HCT116 (cell line): Measurements from ENCODE around the gene LGALS7. TPM values are rescaled to one million over a fixed set of nuclear protein-coding genes. Genes with fewer than 3 reads are reported as not detected.

ENCODE experiments used
- ATAC-seq: fragments of 200-7000 bp; cut with Tn5 transposase; 2 replicates; pipeline ENCODE4 v1.9.1; 2020; ENCODE audit warnings: mild to moderate bottlenecking, moderate library complexity
- BruUV-seq: library from RNA; stranded (reverse); fragments of 400-500 nt; replicated peaks from 2 replicates; lab custom pipeline; 2021; lab: Mats Ljungman, UMichigan
- CTCF ChIA-PET: fragments of 300-600 bp; sonication (Branson Sonifier 250); formaldehyde crosslinking; loops from one replicate; lab custom pipeline; 2021; ENCODE audit warnings: antibody characterized with exemption; lab: Charles Lee
- POLR2A ChIA-PET: fragments of 300-600, 350-600 bp; sonication (Branson Sonifier 250); formaldehyde crosslinking; loops from one replicate; lab custom pipeline; 2021; ENCODE audit warnings: antibody characterized with exemption; lab: Charles Lee
- RAD21 ChIA-PET, 2 experiments: fragments of 300-600 bp; sonication (Branson Sonifier 250); formaldehyde crosslinking; loops; one replicate each; lab custom pipeline; 2023; ENCODE audit warnings: low total read pairs in 2 of 2; ENCODE audit not compliant: uncharacterized antibody in 2 of 2, unreplicated experiment in 2 of 2, low non-redundant PET in 1 of 2; lab: Charles Lee
- DNase-seq: peaks from one replicate; pipeline ENCODE4 v3.0.0-alpha.2; 2010; ENCODE audit warnings: low read depth, low spot score
- H2AFZ ChIP-seq: fragments of 200-600 bp; shearing (Covaris generic), sonication (generic); 2 replicates; pipeline ENCODE4 v1.6.1; 2017; ENCODE audit warnings: low read depth, mixed run types, mixed read lengths, antibody characterized with exemption, low read length; ENCODE audit not compliant: poor library complexity, severe bottlenecking
- H3K27ac ChIP-seq: 2 replicates; pipeline ENCODE4 v1.5.1; 2012; ENCODE audit warnings: low read depth, low read length
- H3K27me3 ChIP-seq: fragments of 200-600 bp; sonication (generic); 2 replicates; pipeline ENCODE4 v1.6.1; 2016; ENCODE audit warnings: mixed run types, low read length, mixed read lengths; ENCODE audit not compliant: insufficient read depth
- H3K36me3 ChIP-seq, 2 experiments: fragments of 200-500 bp in 1 of 2; fragments of 200-600 bp in 1 of 2; sonication (Bioruptor generic) in 1 of 2; sonication (generic) in 1 of 2; 2 replicates each; pipeline versions ENCODE4 v1.5.1 to v1.6.1; 2014 to 2016; ENCODE audit warnings: low read length in 2 of 2, inconsistent platforms in 1 of 2, mixed read lengths in 1 of 2, mixed run types in 1 of 2; ENCODE audit not compliant: insufficient read depth in 2 of 2, control insufficient read depth in 1 of 2
- H3K4me1 ChIP-seq, 2 experiments: fragments of 200-600 bp in 1 of 2; sonication (generic) in 1 of 2; 2 replicates each; pipeline versions ENCODE4 v1.5.1 to v1.6.1; 2012 to 2017; ENCODE audit warnings: low read length in 2 of 2, inconsistent platforms in 1 of 2, mild to moderate bottlenecking in 1 of 2, mixed read lengths in 1 of 2, mixed run types in 1 of 2, moderate library complexity in 1 of 2; ENCODE audit not compliant: insufficient read depth in 2 of 2, control insufficient read depth in 1 of 2
- H3K4me2 ChIP-seq: fragments of 200-600 bp; sonication (generic); 2 replicates; pipeline ENCODE4 v1.6.1; 2017; ENCODE audit warnings: mixed run types, low read length, mixed read lengths
- H3K4me3 ChIP-seq, 2 experiments: fragments of 200-600 bp in 1 of 2; sonication (generic) in 1 of 2; replicated peaks in 1 of 2; 2 replicates each; pipeline ENCODE4 v1.5.1; 2011 to 2016; ENCODE audit warnings: low read length in 2 of 2, control low read depth in 1 of 2, low read depth in 1 of 2, mild to moderate bottlenecking in 1 of 2, mixed read lengths in 1 of 2, mixed run types in 1 of 2
- H3K79me2 ChIP-seq: fragments of 200-600 bp; sonication (generic); 2 replicates; pipeline ENCODE4 v1.6.1; 2017; ENCODE audit warnings: mild to moderate bottlenecking, mixed run types, low read length, moderate library complexity, mixed read lengths; ENCODE audit not compliant: insufficient read depth
- H3K9ac ChIP-seq: fragments of 200-600 bp; sonication (generic); 2 replicates; pipeline ENCODE4 v1.6.1; 2016; ENCODE audit warnings: low read length, mixed read lengths
- H3K9me2 ChIP-seq: fragments of 200-600 bp; sonication (generic), shearing (Covaris generic); 2 replicates; pipeline ENCODE4 v1.6.1; 2017; ENCODE audit warnings: mixed run types, mild to moderate bottlenecking, moderate library complexity; ENCODE audit not compliant: insufficient read depth
- H3K9me3 ChIP-seq, 2 experiments: fragments of 200-500 bp in 1 of 2; fragments of 200-600 bp in 1 of 2; sonication (Bioruptor generic) in 1 of 2; sonication (generic) in 1 of 2; 2 replicates each; pipeline ENCODE4 v1.6.1; 2014 to 2017; ENCODE audit warnings: low read length in 2 of 2, mixed read lengths in 2 of 2, inconsistent platforms in 1 of 2, low read depth in 1 of 2, mild to moderate bottlenecking in 1 of 2, mixed run types in 1 of 2, moderate library complexity in 1 of 2; ENCODE audit not compliant: control insufficient read depth in 1 of 2, insufficient read depth in 1 of 2
- H4K20me1 ChIP-seq: fragments of 200-600 bp; sonication (generic), shearing (Covaris generic); 2 replicates; pipeline ENCODE4 v1.6.1; 2017; ENCODE audit warnings: mixed run types, mild to moderate bottlenecking, moderate library complexity; ENCODE audit not compliant: insufficient read depth
- CBX3 ChIP-seq: IDR thresholded peaks from 2 replicates; pipeline ENCODE4 v1.6.1; 2012; ENCODE audit warnings: low read depth
- EGR1 ChIP-seq: IDR thresholded peaks from 2 replicates; pipeline ENCODE4 v1.6.1; 2012; ENCODE audit warnings: low read depth
- ELF1 ChIP-seq: IDR thresholded peaks from 2 replicates; pipeline ENCODE4 v1.6.1; 2012; ENCODE audit warnings: low read depth, borderline replicate concordance
- EZH2 ChIP-seq: fragments of 200-600 bp; sonication (generic); IDR thresholded peaks from 2 replicates; pipeline ENCODE4 v1.6.1; 2017; ENCODE audit warnings: antibody characterized with exemption, mixed run types
- EZH2phosphoT487 ChIP-seq: fragments of 200-600 bp; IDR thresholded peaks from 2 replicates; pipeline ENCODE4 v1.6.1; 2018; ENCODE audit warnings: antibody characterized with exemption, borderline replicate concordance
- FOSL1 ChIP-seq: IDR thresholded peaks from 2 replicates; pipeline ENCODE4 v1.6.1; 2012; ENCODE audit warnings: low read depth
- JUND ChIP-seq: IDR thresholded peaks from 2 replicates; pipeline ENCODE4 v1.6.1; 2012
- POLR2AphosphoS5 ChIP-seq: IDR thresholded peaks from 2 replicates; pipeline ENCODE4 v1.6.1; 2011; ENCODE audit warnings: mild to moderate bottlenecking, low read depth, low read length, moderate library complexity
- RAD21 ChIP-seq: IDR thresholded peaks from 2 replicates; pipeline ENCODE4 v1.6.1; 2012; ENCODE audit warnings: low read depth, mild to moderate bottlenecking
- SIN3A ChIP-seq: IDR thresholded peaks from 2 replicates; pipeline ENCODE4 v1.6.1; 2012; ENCODE audit warnings: low read depth
- SP1 ChIP-seq: IDR thresholded peaks from 2 replicates; pipeline ENCODE4 v1.6.1; 2012; ENCODE audit warnings: low read depth
- TCF7L2 ChIP-seq: IDR thresholded peaks from 2 replicates; pipeline ENCODE4 v1.7.0; 2011; ENCODE audit warnings: borderline replicate concordance, inconsistent platforms; ENCODE audit not compliant: insufficient read depth, insufficient read length; ENCODE audit errors: extremely low read depth
- ZBTB33 ChIP-seq: IDR thresholded peaks from 2 replicates; pipeline ENCODE4 v1.6.1; 2011; ENCODE audit warnings: mild to moderate bottlenecking, low read length, moderate library complexity; ENCODE audit not compliant: insufficient replicate concordance; ENCODE audit errors: extremely low read depth
- ZFX ChIP-seq: fragments of 450-650 bp; IDR thresholded peaks from 2 replicates; pipeline ENCODE4 v1.6.1; 2017
- ZNF274 ChIP-seq: fragments of 200-500 bp; sonication (Bioruptor generic); IDR thresholded peaks from 2 replicates; pipeline ENCODE4 v1.6.1; 2014; ENCODE audit warnings: mild to moderate bottlenecking, low read depth, low read length, inconsistent platforms
- intact Hi-C: fragments of 100-400 bp; cut with micrococcal nuclease; formaldehyde crosslinking; loops from 2 replicates; pipeline ENCODE4 v1.10.0; 2022
- total RNA-seq: library from RNA; stranded (reverse); gene quantifications from one replicate; pipeline ENCODE4 v1.2.1, GENCODE V29; 2021; ENCODE audit not compliant: unreplicated experiment
- TF ChIP-seq, protein P1 (sequence below), 3 experiments: fragments of 200-600 bp in 1 of 3; sonication (generic) in 1 of 3; IDR thresholded peaks in 2 of 3; conservative IDR thresholded peaks in 1 of 3; 2 replicates each; pipeline ENCODE4 v1.5.1; 2012 to 2017; ENCODE audit warnings: low read depth in 2 of 3, low read length in 2 of 3, antibody characterized with exemption in 1 of 3, borderline replicate concordance in 1 of 3, control low read depth in 1 of 3, mild to moderate bottlenecking in 1 of 3, mixed read lengths in 1 of 3, mixed run types in 1 of 3, moderate library complexity in 1 of 3; ENCODE audit not compliant: insufficient read depth in 1 of 3
- TF ChIP-seq, protein P2 (sequence below): IDR thresholded peaks from 2 replicates; pipeline ENCODE4 v1.6.1; 2012
- TF ChIP-seq, protein P3 (sequence below): IDR thresholded peaks from 2 replicates; pipeline ENCODE4 v1.6.1; 2012

The LGALS7 gene
- total RNA-seq, 1 experiment from 2014 or later, result not detected

DNA sequence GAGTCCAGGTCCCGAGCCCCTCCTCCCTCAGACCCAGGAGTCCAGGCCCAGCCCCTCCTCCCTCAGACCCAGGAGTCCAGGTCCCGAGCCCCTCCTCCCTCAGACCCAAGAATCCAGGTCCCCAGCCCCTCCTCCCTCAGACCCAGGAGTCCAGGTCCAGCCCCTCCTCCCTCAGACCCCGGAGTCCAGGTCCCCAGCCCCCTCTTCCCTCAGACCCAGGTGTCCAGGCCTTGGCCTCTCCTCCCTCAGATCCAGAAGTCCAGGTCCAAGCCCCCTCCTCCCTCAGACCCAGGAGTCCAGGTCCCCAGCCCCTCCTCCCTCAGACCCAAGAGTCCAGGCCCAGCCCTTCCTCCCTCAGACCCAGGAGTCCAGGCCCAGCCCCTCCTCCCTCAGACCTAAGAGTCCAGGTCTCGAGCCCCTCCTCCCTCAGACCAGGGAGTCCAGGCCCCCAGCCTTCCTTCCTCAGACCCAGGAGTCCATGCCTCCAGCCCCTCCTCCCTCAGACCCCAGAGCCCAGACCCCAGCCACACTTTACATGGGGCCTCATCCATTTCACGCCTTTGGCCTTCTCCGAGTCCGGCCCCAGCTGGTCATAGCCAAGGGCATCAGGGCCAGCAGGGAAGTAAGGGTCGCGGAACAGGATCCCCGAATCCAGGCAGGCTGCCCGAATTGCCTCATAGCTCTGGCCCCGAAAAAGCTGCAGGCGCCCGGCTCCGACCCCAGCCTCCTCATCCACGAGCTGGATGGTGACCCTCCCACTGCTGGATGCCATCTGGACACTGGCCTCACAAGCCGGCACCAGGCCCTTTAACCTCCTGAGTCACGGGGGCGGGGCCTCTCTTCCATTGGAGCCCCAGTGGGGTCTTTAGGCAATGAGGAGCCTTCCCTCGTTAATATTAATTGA, 29.7 kb downstream of the LGALS7 start (continued):
- TF ChIP-seq, protein P1, sequence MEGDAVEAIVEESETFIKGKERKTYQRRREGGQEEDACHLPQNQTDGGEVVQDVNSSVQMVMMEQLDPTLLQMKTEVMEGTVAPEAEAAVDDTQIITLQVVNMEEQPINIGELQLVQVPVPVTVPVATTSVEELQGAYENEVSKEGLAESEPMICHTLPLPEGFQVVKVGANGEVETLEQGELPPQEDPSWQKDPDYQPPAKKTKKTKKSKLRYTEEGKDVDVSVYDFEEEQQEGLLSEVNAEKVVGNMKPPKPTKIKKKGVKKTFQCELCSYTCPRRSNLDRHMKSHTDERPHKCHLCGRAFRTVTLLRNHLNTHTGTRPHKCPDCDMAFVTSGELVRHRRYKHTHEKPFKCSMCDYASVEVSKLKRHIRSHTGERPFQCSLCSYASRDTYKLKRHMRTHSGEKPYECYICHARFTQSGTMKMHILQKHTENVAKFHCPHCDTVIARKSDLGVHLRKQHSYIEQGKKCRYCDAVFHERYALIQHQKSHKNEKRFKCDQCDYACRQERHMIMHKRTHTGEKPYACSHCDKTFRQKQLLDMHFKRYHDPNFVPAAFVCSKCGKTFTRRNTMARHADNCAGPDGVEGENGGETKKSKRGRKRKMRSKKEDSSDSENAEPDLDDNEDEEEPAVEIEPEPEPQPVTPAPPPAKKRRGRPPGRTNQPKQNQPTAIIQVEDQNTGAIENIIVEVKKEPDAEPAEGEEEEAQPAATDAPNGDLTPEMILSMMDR (IDR thresholded peaks at IDR 0.05 in 2 of 3, conservative IDR thresholded peaks at IDR 0.05 in 1 of 3; ENCODE audit: borderline replicate concordance in 1 of 3, insufficient read depth in 1 of 3, low read depth in 2 of 3, low read length in 2 of 3), result no peak
- TF ChIP-seq FOSL1, result no peak
- TF ChIP-seq EZH2, result no peak
- TF ChIP-seq EGR1, result no peak
- no peak for TF ChIP-seq SIN3A
- no peak for TF ChIP-seq ZNF274
- TF ChIP-seq RAD21, result no peak
- no peak for TF ChIP-seq ZFX
- no peak for TF ChIP-seq SP1
- no peak for TF ChIP-seq EZH2phosphoT487
- TF ChIP-seq, protein P2, sequence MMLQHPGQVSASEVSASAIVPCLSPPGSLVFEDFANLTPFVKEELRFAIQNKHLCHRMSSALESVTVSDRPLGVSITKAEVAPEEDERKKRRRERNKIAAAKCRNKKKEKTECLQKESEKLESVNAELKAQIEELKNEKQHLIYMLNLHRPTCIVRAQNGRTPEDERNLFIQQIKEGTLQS, result no peak
- TF ChIP-seq, protein P3, sequence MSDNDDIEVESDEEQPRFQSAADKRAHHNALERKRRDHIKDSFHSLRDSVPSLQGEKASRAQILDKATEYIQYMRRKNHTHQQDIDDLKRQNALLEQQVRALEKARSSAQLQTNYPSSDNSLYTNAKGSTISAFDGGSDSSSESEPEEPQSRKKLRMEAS, result no peak

GRCh38 chr19:38742906-38743305, 30.4 kb downstream of the LGALS7 start:
- ATAC-seq (no peak), DNase-seq (no peak)
- intact Hi-C loops, result no loop called here
- H3K9me3 ChIP-seq, result no peaks in the 10 kb centered on the region
- H3K4me1 ChIP-seq, result no peaks in the 10 kb centered on the region
- no peaks in the 10 kb centered on the region for H3K79me2 ChIP-seq
- no peaks in the 10 kb centered on the region for H3K9me2 ChIP-seq
- ChIA-PET POLR2A (no interaction called here), RAD21 (no interaction called here), CTCF (interaction anchor here (0.7 kb wide), 1 partner anchor 20 kb away, joined by 3 read pairs; no protein-coding TSS in a partner anchor)
- H3K4me3 ChIP-seq, result no peak overlapping the region
- H4K20me1 ChIP-seq, result no peaks in the 10 kb centered on the region
- TF ChIP-seq EGR1 (no peak), SP1 (no peak), ZNF274 (no peak), TCF7L2 (no peak), FOSL1 (no peak), POLR2AphosphoS5 (no peak), ZBTB33 (no peak), EZH2 (no peak), ELF1 (no peak), CBX3 (no peak), JUND (no peak)
- TF ChIP-seq, protein P3, result no peak
- H3K27ac ChIP-seq, result no peak overlapping the region
- no peaks in the 10 kb centered on the region for H3K36me3 ChIP-seq
- H2AFZ ChIP-seq, result no peak overlapping the region
- H3K9ac ChIP-seq, result no peak overlapping the region
- BruUV-seq, result no TSS peak
- no peaks in the 10 kb centered on the region for H3K27me3 ChIP-seq
- no peak overlapping the region for H3K4me2 ChIP-seq
